PC-3 (cell line): ENCODE measurements around the gene NYAP2.

Source experiments
- CTCF ChIP-seq: fragments of 300-600 bp; sonication (generic); conservative IDR thresholded peaks from 2 replicates; pipeline ENCODE4 v1.5.1; 2017; ENCODE audit warnings: antibody characterized with exemption, low read depth, mild to moderate bottlenecking, low read length
- EZH2 ChIP-seq: fragments of 300-600 bp; sonication (generic); IDR thresholded peaks from one replicate; pipeline ENCODE4 v1.6.1; 2017; ENCODE audit warnings: antibody characterized with exemption, mild to moderate bottlenecking, low read length; ENCODE audit not compliant: unreplicated experiment
- EZH2phosphoT487 ChIP-seq: fragments of 300-600 bp; sonication (generic); IDR thresholded peaks from 2 replicates; pipeline ENCODE4 v1.6.1; 2018; ENCODE audit warnings: mild to moderate bottlenecking, antibody characterized with exemption, low read length, borderline replicate concordance

GRCh38 chr2:225472161-225472560 is 72.7 kb downstream of the NYAP2 start:
- no peak for TF ChIP-seq CTCF
- TF ChIP-seq EZH2: no peak
- no peak for TF ChIP-seq EZH2phosphoT487
